Common myeloid progenitor, CD34-positive (primary cell): ENCODE data around the gene TBC1D20.
A peak's percentile ranks its signal among the peaks of the same experiment; 100 is the strongest.

Source experiments
- CTCF ChIA-PET: fragments of 350-600 bp; sonication (Branson Sonifier 250); formaldehyde crosslinking; loops from one replicate; lab custom pipeline; 2021; ENCODE audit warnings: antibody characterized with exemption; lab: Charles Lee
- POLR2A ChIA-PET: fragments of 350-600 bp; sonication (Branson Sonifier 250); formaldehyde crosslinking; loops from one replicate; lab custom pipeline; 2021; ENCODE audit warnings: antibody characterized with exemption; lab: Charles Lee
- DNase-seq, 3 donors: peaks; one replicate each; pipeline versions ENCODE4 v3.0.0 to v3.0.0-alpha.2; 2013
- H3K27ac ChIP-seq, 2 experiments: 1 replicate in 1 of 2; 2 replicates in 1 of 2; pipeline ENCODE4 v1.7.0; 2013; ENCODE audit warnings: inconsistent platforms in 2 of 2, low read length in 2 of 2, mild to moderate bottlenecking in 2 of 2, low read depth in 1 of 2, moderate library complexity in 1 of 2; ENCODE audit not compliant: severe bottlenecking in 2 of 2, insufficient read depth in 1 of 2, poor library complexity in 1 of 2
- H3K27me3 ChIP-seq, 5 experiments: replicated peaks in 2 of 5; 1 replicate in 3 of 5; 2 replicates in 2 of 5; pipeline versions ENCODE4 v1.6.1 to v1.7.0; 2013; ENCODE audit warnings: low read length in 4 of 5, mild to moderate bottlenecking in 2 of 5, moderate library complexity in 2 of 5, inconsistent platforms in 1 of 5; ENCODE audit not compliant: insufficient read depth in 5 of 5, control insufficient read depth in 4 of 5
- H3K36me3 ChIP-seq, 4 experiments: 1 replicate in 2 of 4; 2 replicates in 2 of 4; pipeline versions ENCODE4 v1.6.1 to v1.7.0; 2013; ENCODE audit warnings: low read length in 3 of 4, control low read depth in 1 of 4, mild to moderate bottlenecking in 1 of 4; ENCODE audit not compliant: control insufficient read depth in 4 of 4, insufficient read depth in 4 of 4
- H3K4me1 ChIP-seq, 4 experiments: 1 replicate in 3 of 4; 2 replicates in 1 of 4; pipeline versions ENCODE4 v1.6.1 to v1.7.1; 2013; ENCODE audit warnings: low read length in 3 of 4, mild to moderate bottlenecking in 3 of 4, control low read depth in 1 of 4, inconsistent platforms in 1 of 4, moderate library complexity in 1 of 4; ENCODE audit not compliant: control insufficient read depth in 4 of 4, insufficient read depth in 4 of 4; ENCODE audit errors: control extremely low read depth in 1 of 4
- H3K4me3 ChIP-seq, 7 experiments: 1 replicate in 4 of 7; 2 replicates in 3 of 7; pipeline versions ENCODE4 v1.5.1 to v1.7.0; 2013; ENCODE audit warnings: mild to moderate bottlenecking in 7 of 7, low read length in 6 of 7, moderate library complexity in 6 of 7, inconsistent platforms in 2 of 7, low read depth in 2 of 7, control low read depth in 1 of 7; ENCODE audit not compliant: insufficient read depth in 4 of 7, control insufficient read depth in 1 of 7; ENCODE audit errors: extremely low read depth in 1 of 7
- H3K9me3 ChIP-seq, 5 experiments: 1 replicate in 4 of 5; 2 replicates in 1 of 5; pipeline versions ENCODE4 v1.6.1 to v1.7.1; 2013; ENCODE audit warnings: low read length in 4 of 5, mild to moderate bottlenecking in 2 of 5, inconsistent platforms in 1 of 5, low read depth in 1 of 5, moderate library complexity in 1 of 5; ENCODE audit not compliant: control insufficient read depth in 4 of 5, insufficient read depth in 2 of 5; ENCODE audit errors: control extremely low read depth in 1 of 5
- WGBS: methylation state at CpG from one replicate; pipeline ENCODE4 v1.1.5; 2013; ENCODE audit not compliant: insufficient coverage; 5-methylcytosine and 5-hydroxymethylcytosine counted together

The TBC1D20 gene

DNA sequence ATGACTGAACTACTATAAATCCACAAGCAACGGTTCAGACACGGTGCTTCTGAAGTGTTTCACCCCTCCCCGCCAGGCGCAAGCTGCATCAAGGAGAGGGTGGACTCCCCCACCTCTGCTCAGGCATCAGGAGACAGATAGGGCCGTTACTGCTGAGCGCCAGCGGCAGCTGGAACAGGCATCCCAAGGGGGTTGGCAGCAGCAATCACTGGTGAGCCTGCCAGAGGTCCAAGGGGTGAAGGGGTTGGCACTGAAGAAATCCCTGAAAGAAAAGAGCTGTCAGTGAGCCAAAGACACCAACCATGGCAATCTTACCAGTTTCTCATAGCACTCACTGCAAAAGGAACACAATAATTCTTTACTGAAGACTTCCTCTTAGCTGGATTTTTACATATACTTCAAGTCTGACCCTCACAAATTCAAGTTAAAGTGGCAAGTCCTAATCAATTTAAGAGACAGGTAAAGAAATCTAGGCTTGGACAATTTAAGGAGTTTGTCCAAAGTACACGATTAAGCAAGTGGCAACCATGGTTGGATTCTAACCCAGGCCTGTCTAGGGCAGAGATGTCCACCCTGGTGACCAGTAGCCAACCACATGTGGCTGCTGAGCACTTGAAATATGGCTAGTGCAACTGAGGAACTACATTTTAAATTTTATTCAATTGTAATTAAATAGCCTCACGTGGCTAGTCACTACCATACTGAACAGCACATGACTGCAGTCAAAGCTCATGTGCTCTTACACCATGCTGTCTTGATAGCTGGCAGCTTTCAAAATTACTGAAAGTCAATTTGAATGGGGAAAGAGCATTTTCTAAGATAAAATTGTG, 21.7 kb upstream of the TBC1D20 start:
- DNase-seq, result no peak
- no peaks in the 10 kb centered on the region for H3K9me3 ChIP-seq
- no peaks in the 10 kb centered on the region for H3K27me3 ChIP-seq
- ChIA-PET POLR2A (no interaction called here), CTCF (interaction anchor here (1.3 to 10.8 kb wide), 4 partner anchors 15 to 131 kb away, joined by 3 to 103 read pairs (median 4); no protein-coding TSS in a partner anchor)
- H3K4me1 ChIP-seq, result no peaks in the 10 kb centered on the region
- 100% methylated on average over 5 of the region's 9 CpGs for WGBS
- H3K4me3 ChIP-seq, result no peak overlapping the region
- no peak overlapping the region for H3K27ac ChIP-seq
- peaks cover 24 to 84% (median 68%) of the 10 kb centered on the region in 4 experiments for H3K36me3 ChIP-seq

DNA sequence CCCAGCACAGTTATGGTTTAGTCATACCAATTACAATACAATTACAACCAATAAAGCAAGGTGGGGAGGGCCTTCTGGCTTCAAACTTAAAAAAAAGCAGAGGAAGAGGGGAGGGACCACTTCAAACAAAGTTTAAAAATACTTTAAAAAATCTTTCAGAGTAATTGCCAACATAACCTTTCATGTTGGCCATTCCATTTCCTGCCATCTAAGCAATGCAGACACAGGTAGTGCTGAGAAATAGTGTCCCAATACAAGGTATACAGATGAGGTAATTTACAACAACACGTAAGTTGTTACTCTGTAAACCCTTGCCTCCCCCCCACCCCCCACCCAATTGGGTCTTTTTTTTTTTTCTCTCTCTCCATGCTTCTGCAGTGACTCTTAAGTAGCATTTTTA, 18.8 kb upstream of the TBC1D20 start:
- Histone ChIP-seq H3K4me1 (no peaks in the 10 kb centered on the region), H3K27me3 (no peaks in the 10 kb centered on the region), H3K27ac (no peak overlapping the region), H3K9me3 (no peaks in the 10 kb centered on the region), H3K4me3 (no peak overlapping the region), H3K36me3 (peaks cover 15 to 64% (median 51%) of the 10 kb centered on the region in 4 experiments)
- DNase-seq, result no peak
- no CpG with 5 or more reads among the region's 1 CpG for WGBS
- ChIA-PET POLR2A (no interaction called here), CTCF (interaction anchor here (0.8 to 10.8 kb wide), 5 partner anchors 14 to 128 kb away, joined by 3 to 103 read pairs (median 3); no protein-coding TSS in a partner anchor)

DNA sequence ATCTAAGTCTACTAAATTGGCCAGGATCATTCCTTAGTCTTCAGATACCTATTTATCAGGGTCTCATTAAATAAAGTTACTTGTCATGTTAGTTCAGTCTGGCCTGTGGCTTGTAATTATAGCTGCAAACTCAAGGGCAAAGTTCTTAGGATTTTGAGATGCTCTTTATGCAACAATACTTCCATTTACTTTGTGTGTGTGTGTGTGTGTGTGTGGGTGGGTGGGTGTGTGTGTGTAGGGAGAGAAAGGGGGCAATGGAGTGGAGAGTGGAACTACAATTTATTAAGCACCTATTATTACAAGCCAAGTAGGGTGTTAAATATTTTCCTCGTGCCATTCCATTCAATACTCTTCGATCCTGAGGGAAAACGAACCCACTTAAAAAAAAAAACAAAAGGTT, 17.7 kb upstream of the TBC1D20 start:
- no peak overlapping the region for H3K4me3 ChIP-seq
- H3K27me3 ChIP-seq, result no peaks in the 10 kb centered on the region
- H3K4me1 ChIP-seq, result no peaks in the 10 kb centered on the region
- no peak for DNase-seq
- H3K27ac ChIP-seq, result no peak overlapping the region
- ChIA-PET CTCF (interaction anchor here (1.0 to 10.8 kb wide), 4 partner anchors 13 to 127 kb away, joined by 3 to 103 read pairs (median 5); no protein-coding TSS in a partner anchor), POLR2A (no interaction called here)
- no peaks in the 10 kb centered on the region for H3K9me3 ChIP-seq
- WGBS, result 96% methylated on average over 3 of the region's 3 CpGs
- peaks cover 15 to 59% (median 47%) of the 10 kb centered on the region in 4 experiments for H3K36me3 ChIP-seq

DNA sequence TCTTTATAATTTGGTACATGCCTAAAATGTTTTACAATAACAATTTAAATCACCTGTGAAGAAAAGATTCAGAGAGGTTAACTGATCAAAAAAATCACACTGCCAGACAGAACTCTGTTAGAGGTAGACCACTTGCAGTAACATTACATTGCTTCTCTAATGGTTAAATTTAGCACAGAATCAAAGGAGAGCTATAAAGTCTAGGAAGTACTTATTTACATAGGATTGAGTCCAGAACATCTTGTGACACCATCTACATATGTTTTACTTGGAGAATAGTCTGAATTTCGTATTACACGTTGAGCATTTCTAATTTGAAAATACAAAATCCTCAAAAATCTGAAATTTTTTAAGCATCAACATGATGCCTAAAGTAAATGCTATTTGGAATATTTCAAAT, 17.2 kb upstream of the TBC1D20 start:
- no CpG with 5 or more reads among the region's 2 CpGs for WGBS
- Histone ChIP-seq H3K9me3 (no peaks in the 10 kb centered on the region), H3K27me3 (no peaks in the 10 kb centered on the region), H3K4me1 (no peaks in the 10 kb centered on the region), H3K4me3 (no peak overlapping the region), H3K36me3 (peaks cover 15 to 58% (median 46%) of the 10 kb centered on the region in 4 experiments), H3K27ac (no peak overlapping the region)
- CTCF ChIA-PET, result interaction anchor here (1.0 to 10.8 kb wide), 11 partner anchors 8 to 126 kb away, joined by 3 to 103 read pairs (median 4); no protein-coding TSS in a partner anchor
- DNase-seq, result no peak
- POLR2A ChIA-PET, result no interaction called here

DNA sequence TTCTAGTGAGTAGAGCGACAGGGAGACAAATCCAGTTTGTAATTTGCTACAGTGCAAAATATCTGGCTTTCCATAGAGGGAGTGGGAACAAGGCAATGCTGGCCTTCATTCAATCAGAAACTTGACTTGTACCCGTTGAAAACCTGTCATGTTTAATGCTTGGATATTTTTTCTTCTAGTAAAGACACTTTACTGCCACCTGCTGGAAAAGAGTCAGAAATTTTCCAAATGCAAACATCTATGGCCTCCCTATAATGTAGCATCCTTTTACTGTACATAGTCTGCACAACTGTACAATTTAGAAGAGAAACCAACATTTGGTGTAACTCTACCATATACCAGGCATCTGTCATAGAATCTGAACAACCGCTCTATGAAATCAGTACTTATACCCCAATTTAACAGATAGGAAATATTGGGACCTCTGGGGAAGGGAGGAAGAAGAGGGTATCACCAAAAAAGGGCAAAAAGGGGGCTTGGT, 16.7 kb upstream of the TBC1D20 start:
- no peaks in the 10 kb centered on the region for H3K9me3 ChIP-seq
- ChIA-PET CTCF (interaction anchor here (0.9 to 10.8 kb wide), 17 partner anchors 8 to 126 kb away, joined by 3 to 103 read pairs (median 4); no protein-coding TSS in a partner anchor), POLR2A (no interaction called here)
- H3K4me3 ChIP-seq, result no peak overlapping the region
- DNase-seq, result peak; percentile 72 to 89 (median 82)
- H3K4me1 ChIP-seq, result no peaks in the 10 kb centered on the region
- H3K27me3 ChIP-seq, result no peaks in the 10 kb centered on the region
- H3K36me3 ChIP-seq, result peaks cover 13 to 53% (median 42%) of the 10 kb centered on the region in 4 experiments
- 44% methylated on average over 2 of the region's 3 CpGs for WGBS
- H3K27ac ChIP-seq, result no peak overlapping the region

DNA sequence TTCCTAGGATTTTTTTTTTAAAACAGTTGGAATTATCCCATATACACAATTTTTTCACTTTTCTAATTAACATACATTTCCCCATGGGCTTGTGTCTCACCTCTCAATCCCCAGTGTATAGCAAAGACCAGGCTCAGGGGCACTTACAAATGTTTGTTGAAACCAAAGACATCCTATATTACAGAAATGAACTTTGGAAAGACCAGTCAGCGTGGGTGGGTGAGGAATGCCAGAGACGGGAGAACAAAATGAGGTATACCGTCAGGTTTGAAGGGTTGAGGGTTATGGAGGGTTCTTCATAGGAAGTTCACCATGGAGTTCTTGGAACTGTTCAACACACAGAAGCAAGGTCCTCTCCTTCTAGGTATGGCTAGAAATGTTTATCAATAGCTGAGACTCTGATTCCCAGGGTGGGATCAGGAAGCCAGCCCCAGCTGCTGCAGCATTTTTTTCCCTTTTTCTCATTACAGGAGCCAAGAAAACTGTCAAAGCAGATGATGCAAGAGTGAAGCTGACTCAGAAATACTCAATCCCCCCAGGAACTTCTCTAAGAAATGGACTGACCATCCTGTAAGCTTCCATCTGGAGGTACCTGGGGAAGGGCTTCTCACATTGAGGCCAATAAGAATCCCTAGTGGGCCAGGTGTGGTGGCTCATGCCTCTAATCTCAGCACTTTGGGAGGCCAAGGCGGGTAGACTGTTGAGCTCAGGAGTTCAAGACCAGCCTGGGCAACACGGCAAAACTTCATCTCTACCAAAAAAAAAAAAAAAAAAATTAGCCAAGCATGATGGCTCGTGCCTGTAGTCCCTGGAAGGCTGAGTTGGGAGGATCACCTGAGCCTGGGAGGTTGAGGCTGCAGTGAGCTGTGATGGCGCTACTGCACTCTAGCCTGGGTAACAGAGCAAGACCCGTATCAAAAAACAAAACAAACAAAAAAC, 15.9 kb upstream of the TBC1D20 start:
- DNase-seq, result no peak
- Histone ChIP-seq H3K4me1 (no peaks in the 10 kb centered on the region), H3K27ac (no peak overlapping the region), H3K9me3 (no peaks in the 10 kb centered on the region), H3K4me3 (no peak overlapping the region), H3K36me3 (peaks cover 14 to 51% (median 37%) of the 10 kb centered on the region in 4 experiments), H3K27me3 (no peaks in the 10 kb centered on the region)
- CTCF ChIA-PET, result interaction anchor here (0.7 to 10.8 kb wide), 17 partner anchors 9 to 125 kb away, joined by 3 to 103 read pairs (median 4); no protein-coding TSS in a partner anchor
- POLR2A ChIA-PET, result no interaction called here
- no CpG with 5 or more reads among the region's 8 CpGs for WGBS
